ENCODE measurements around the gene CRTAP. TPM values are rescaled to one million over a fixed set of nuclear protein-coding genes. Genes with fewer than 3 reads are reported as not detected.
"Not testable (repeated sequence)": the region's sequence is repeated elsewhere in the genome, so short reads cannot be mapped to it uniquely, and the experiment has no call there.

The CRTAP gene
- total RNA-seq, result 51.9 and 55.9 TPM in 2 replicates

GRCh38 chr3:33113772-33114621 lies at the start of gene CRTAP:
TSS of gene CRTAP (plus strand) at chr3:33114014. CDS start at chr3:33114078, 64 bp downstream.
- Mint-ChIP-seq H3K4me3 (ENCODE audit: low read depth) (peak within 1 kb of the TSS; percentile 82), H3K36me3 (ENCODE audit: low read depth) (peaks cover 6% of the 10 kb centered on the region), H3K27me3 (ENCODE audit: low read depth) (no peaks in the 10 kb centered on the region), H3K9me3 (no peaks in the 10 kb centered on the region), H3K4me1 (ENCODE audit: low read depth) (peaks cover 17% of the 10 kb centered on the region), H3K27ac (peak within 1 kb of the TSS; percentile 68)
- DNase-seq (ENCODE audit: low spot score), result peak; percentile 79
- intact Hi-C loops (cut with micrococcal nuclease), result loop anchor here (1.0 to 10.0 kb wide), 4 partner anchors 17 to 681 kb away; partner anchors contain the start of genes GLB1, PDCD6IP, TMPPE and UBP1

GRCh38 chr3:33064929-33065328 lies 48.9 kb upstream of the CRTAP start:
- H3K36me3 Mint-ChIP-seq (ENCODE audit: low read depth), result peaks cover 75% of the 10 kb centered on the region
- H3K27me3 Mint-ChIP-seq (ENCODE audit: low read depth), result no peaks in the 10 kb centered on the region
- peaks cover 67% of the 10 kb centered on the region for H3K4me1 Mint-ChIP-seq (ENCODE audit: low read depth)
- H3K9me3 Mint-ChIP-seq, result no peaks in the 10 kb centered on the region
- peak overlapping the region; percentile 52 for H3K27ac Mint-ChIP-seq
- H3K4me3 Mint-ChIP-seq (ENCODE audit: low read depth), result no peak overlapping the region
- no peak for DNase-seq (ENCODE audit: low spot score)
- intact Hi-C loops (cut with micrococcal nuclease), result no loop called here

GRCh38 chr3:33067484-33067883 lies 46.3 kb upstream of the CRTAP start:
- intact Hi-C loops (cut with micrococcal nuclease), result no loop called here
- peaks cover 74% of the 10 kb centered on the region for H3K36me3 Mint-ChIP-seq (ENCODE audit: low read depth)
- no peak overlapping the region for H3K4me3 Mint-ChIP-seq (ENCODE audit: low read depth)
- peaks cover 70% of the 10 kb centered on the region for H3K4me1 Mint-ChIP-seq (ENCODE audit: low read depth)
- no peak for DNase-seq (ENCODE audit: low spot score)
- H3K27ac Mint-ChIP-seq, result no peak overlapping the region
- H3K27me3 Mint-ChIP-seq (ENCODE audit: low read depth), result no peaks in the 10 kb centered on the region
- no peaks in the 10 kb centered on the region for H3K9me3 Mint-ChIP-seq

GRCh38 chr3:33069862-33070261 lies 44.0 kb upstream of the CRTAP start:
- Mint-ChIP-seq H3K36me3 (ENCODE audit: low read depth) (peaks cover 69% of the 10 kb centered on the region), H3K4me1 (ENCODE audit: low read depth) (peaks cover 63% of the 10 kb centered on the region)
- DNase-seq (ENCODE audit: low spot score); H3K9me3 Mint-ChIP-seq; intact Hi-C loops (cut with micrococcal nuclease); H3K27ac Mint-ChIP-seq; H3K4me3 Mint-ChIP-seq (ENCODE audit: low read depth); H3K27me3 Mint-ChIP-seq (ENCODE audit: low read depth): not testable (repeated sequence)

- Mint-ChIP-seq H3K4me1 (ENCODE audit: low read depth) (peaks cover 59% of the 10 kb centered on the region), H3K9me3 (no peaks in the 10 kb centered on the region), H3K27ac (peak overlapping the region; percentile 9), H3K4me3 (ENCODE audit: low read depth) (no peak overlapping the region), H3K36me3 (ENCODE audit: low read depth) (peaks cover 63% of the 10 kb centered on the region), H3K27me3 (ENCODE audit: low read depth) (no peaks in the 10 kb centered on the region)
- intact Hi-C loops (cut with micrococcal nuclease), result no loop called here
- DNase-seq (ENCODE audit: low spot score), result no peak
Observed at GRCh38 chr3:33071181-33071580, 42.6 kb upstream of the CRTAP start.

GRCh38 chr3:33071946-33072345 lies 41.9 kb upstream of the CRTAP start:
- intact Hi-C loops (cut with micrococcal nuclease), result no loop called here

GRCh38 chr3:33074217-33075067 lies 39.4 kb upstream of the CRTAP start:
- intact Hi-C loops (cut with micrococcal nuclease), result loop anchor here (1.0 to 2.0 kb wide), 3 partner anchors 40 to 127 kb away; partner anchors contain the start of gene CRTAP
- peak; percentile 51 for DNase-seq (ENCODE audit: low spot score)
- Mint-ChIP-seq H3K4me1 (ENCODE audit: low read depth) (peaks cover 53% of the 10 kb centered on the region), H3K9me3 (no peaks in the 10 kb centered on the region), H3K27me3 (ENCODE audit: low read depth) (no peaks in the 10 kb centered on the region), H3K27ac (peak overlapping the region; percentile 64), H3K4me3 (ENCODE audit: low read depth) (no peak overlapping the region), H3K36me3 (ENCODE audit: low read depth) (peaks cover 43% of the 10 kb centered on the region)

More at GRCh38 chr3:33071946-33072345, 41.9 kb upstream of the CRTAP start:
- no peak overlapping the region for H3K4me3 Mint-ChIP-seq (ENCODE audit: low read depth)
- no peaks in the 10 kb centered on the region for H3K27me3 Mint-ChIP-seq (ENCODE audit: low read depth)
- no peaks in the 10 kb centered on the region for H3K9me3 Mint-ChIP-seq
- peaks cover 61% of the 10 kb centered on the region for H3K36me3 Mint-ChIP-seq (ENCODE audit: low read depth)
- peaks cover 61% of the 10 kb centered on the region for H3K4me1 Mint-ChIP-seq (ENCODE audit: low read depth)
- no peak overlapping the region for H3K27ac Mint-ChIP-seq
- DNase-seq (ENCODE audit: low spot score), result no peak

- intact Hi-C loops (cut with micrococcal nuclease), result loop anchor here (2.0 kb wide), 2 partner anchors 39 to 45 kb away; partner anchors contain the start of gene CRTAP
- no peak overlapping the region for H3K27ac Mint-ChIP-seq
- peaks cover 44% of the 10 kb centered on the region for H3K4me1 Mint-ChIP-seq (ENCODE audit: low read depth)
- H3K27me3 Mint-ChIP-seq (ENCODE audit: low read depth), result no peaks in the 10 kb centered on the region
- no peak for DNase-seq (ENCODE audit: low spot score)
- peaks cover 35% of the 10 kb centered on the region for H3K36me3 Mint-ChIP-seq (ENCODE audit: low read depth)
- no peak overlapping the region for H3K4me3 Mint-ChIP-seq (ENCODE audit: low read depth)
- no peaks in the 10 kb centered on the region for H3K9me3 Mint-ChIP-seq
Observed at GRCh38 chr3:33075995-33076394, 37.8 kb upstream of the CRTAP start.

GRCh38 chr3:33076952-33077351 lies 36.9 kb upstream of the CRTAP start:
- Mint-ChIP-seq H3K4me1 (ENCODE audit: low read depth) (peaks cover 34% of the 10 kb centered on the region), H3K27ac (no peak overlapping the region), H3K36me3 (ENCODE audit: low read depth) (peaks cover 26% of the 10 kb centered on the region), H3K27me3 (ENCODE audit: low read depth) (no peaks in the 10 kb centered on the region), H3K4me3 (ENCODE audit: low read depth) (no peak overlapping the region), H3K9me3 (no peaks in the 10 kb centered on the region)
- intact Hi-C loops (cut with micrococcal nuclease), result no loop called here
- no peak for DNase-seq (ENCODE audit: low spot score)

GRCh38 chr3:33077976-33078375 lies 35.8 kb upstream of the CRTAP start:
- H3K9me3 Mint-ChIP-seq, result no peaks in the 10 kb centered on the region
- intact Hi-C loops (cut with micrococcal nuclease), result no loop called here
- DNase-seq (ENCODE audit: low spot score), result no peak
- no peak overlapping the region for H3K4me3 Mint-ChIP-seq (ENCODE audit: low read depth)
- peaks cover 18% of the 10 kb centered on the region for H3K36me3 Mint-ChIP-seq (ENCODE audit: low read depth)
- no peak overlapping the region for H3K27ac Mint-ChIP-seq
- peaks cover 26% of the 10 kb centered on the region for H3K4me1 Mint-ChIP-seq (ENCODE audit: low read depth)
- H3K27me3 Mint-ChIP-seq (ENCODE audit: low read depth), result no peaks in the 10 kb centered on the region

GRCh38 chr3:33079813-33080212 lies 34.0 kb upstream of the CRTAP start:
- H3K9me3 Mint-ChIP-seq, result not testable (repeated sequence)

GRCh38 chr3:33081812-33082211 lies 32.0 kb upstream of the CRTAP start:
- DNase-seq (ENCODE audit: low spot score), result no peak
- H3K4me1 Mint-ChIP-seq (ENCODE audit: low read depth), result peaks cover 18% of the 10 kb centered on the region
- no peaks in the 10 kb centered on the region for H3K9me3 Mint-ChIP-seq
- peaks cover 32% of the 10 kb centered on the region for H3K36me3 Mint-ChIP-seq (ENCODE audit: low read depth)
- no peaks in the 10 kb centered on the region for H3K27me3 Mint-ChIP-seq (ENCODE audit: low read depth)
- intact Hi-C loops (cut with micrococcal nuclease), result no loop called here
- H3K4me3 Mint-ChIP-seq (ENCODE audit: low read depth), result no peak overlapping the region
- H3K27ac Mint-ChIP-seq, result no peak overlapping the region

More at GRCh38 chr3:33079813-33080212, 34.0 kb upstream of the CRTAP start:
- H3K27me3 Mint-ChIP-seq (ENCODE audit: low read depth); intact Hi-C loops (cut with micrococcal nuclease); H3K4me3 Mint-ChIP-seq (ENCODE audit: low read depth); H3K27ac Mint-ChIP-seq; DNase-seq (ENCODE audit: low spot score): not testable (repeated sequence)
- peaks cover 23% of the 10 kb centered on the region for H3K4me1 Mint-ChIP-seq (ENCODE audit: low read depth)
- peaks cover 24% of the 10 kb centered on the region for H3K36me3 Mint-ChIP-seq (ENCODE audit: low read depth)
